Liver (tissue), 3 donors: ENCODE measurements around the gene ARHGAP40.

ENCODE experiments used
- RAD21 ChIP-seq, 2 donors: IDR thresholded peaks; 2 replicates each; pipeline ENCODE4 v1.6.1; 2016; ENCODE audit warnings: antibody characterized with exemption in 2 of 2, mild to moderate bottlenecking in 2 of 2
- SP1 ChIP-seq: IDR thresholded peaks from 2 replicates; pipeline ENCODE4 v1.6.1; 2018; ENCODE audit warnings: antibody characterized with exemption, mild to moderate bottlenecking
- TF ChIP-seq, protein P1 (sequence below): fragments of 150-350 bp; IDR thresholded peaks from 2 replicates; pipeline ENCODE4 v1.5.1; 2017; ENCODE audit warnings: improper control_type of control experiment, low read depth, low read length; ENCODE audit not compliant: missing input control
- TF ChIP-seq, protein P2 (sequence below): IDR thresholded peaks from 2 replicates; pipeline ENCODE4 v1.6.1; 2016; ENCODE audit warnings: antibody characterized with exemption
- TF ChIP-seq, protein P3 (sequence below): IDR thresholded peaks from 2 replicates; pipeline ENCODE4 v1.6.1; 2016; ENCODE audit warnings: antibody characterized with exemption
- donor health status: healthy.
- donor health status: healthy.

DNA sequence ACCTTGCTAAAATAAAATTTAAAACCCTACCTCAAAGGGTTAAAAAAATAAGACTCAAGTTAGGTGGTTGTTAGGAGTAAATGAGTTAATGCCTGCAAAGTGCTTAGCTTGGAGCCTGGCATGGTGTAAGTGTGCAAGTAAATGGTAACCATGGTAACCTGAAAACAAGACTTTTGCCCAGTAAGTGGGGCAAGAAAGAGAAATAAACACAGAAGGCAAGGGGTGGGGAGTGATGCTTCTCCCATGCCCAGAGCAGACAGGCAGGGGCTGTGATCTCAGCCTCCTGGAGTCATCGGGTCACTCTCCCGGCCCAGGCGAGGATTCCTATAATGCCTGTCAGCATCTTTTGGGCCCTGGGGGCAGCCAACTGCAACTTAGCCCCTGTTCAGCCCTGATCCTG, 63.5 kb downstream of the ARHGAP40 start:
- TF ChIP-seq, protein P1, sequence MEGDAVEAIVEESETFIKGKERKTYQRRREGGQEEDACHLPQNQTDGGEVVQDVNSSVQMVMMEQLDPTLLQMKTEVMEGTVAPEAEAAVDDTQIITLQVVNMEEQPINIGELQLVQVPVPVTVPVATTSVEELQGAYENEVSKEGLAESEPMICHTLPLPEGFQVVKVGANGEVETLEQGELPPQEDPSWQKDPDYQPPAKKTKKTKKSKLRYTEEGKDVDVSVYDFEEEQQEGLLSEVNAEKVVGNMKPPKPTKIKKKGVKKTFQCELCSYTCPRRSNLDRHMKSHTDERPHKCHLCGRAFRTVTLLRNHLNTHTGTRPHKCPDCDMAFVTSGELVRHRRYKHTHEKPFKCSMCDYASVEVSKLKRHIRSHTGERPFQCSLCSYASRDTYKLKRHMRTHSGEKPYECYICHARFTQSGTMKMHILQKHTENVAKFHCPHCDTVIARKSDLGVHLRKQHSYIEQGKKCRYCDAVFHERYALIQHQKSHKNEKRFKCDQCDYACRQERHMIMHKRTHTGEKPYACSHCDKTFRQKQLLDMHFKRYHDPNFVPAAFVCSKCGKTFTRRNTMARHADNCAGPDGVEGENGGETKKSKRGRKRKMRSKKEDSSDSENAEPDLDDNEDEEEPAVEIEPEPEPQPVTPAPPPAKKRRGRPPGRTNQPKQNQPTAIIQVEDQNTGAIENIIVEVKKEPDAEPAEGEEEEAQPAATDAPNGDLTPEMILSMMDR, result no peak
- TF ChIP-seq, protein P2, sequence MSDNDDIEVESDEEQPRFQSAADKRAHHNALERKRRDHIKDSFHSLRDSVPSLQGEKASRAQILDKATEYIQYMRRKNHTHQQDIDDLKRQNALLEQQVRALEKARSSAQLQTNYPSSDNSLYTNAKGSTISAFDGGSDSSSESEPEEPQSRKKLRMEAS, result no peak
- TF ChIP-seq SP1 (no peak), RAD21 (IDR thresholded peaks at IDR 0.05) (no peak)
- TF ChIP-seq, protein P3, sequence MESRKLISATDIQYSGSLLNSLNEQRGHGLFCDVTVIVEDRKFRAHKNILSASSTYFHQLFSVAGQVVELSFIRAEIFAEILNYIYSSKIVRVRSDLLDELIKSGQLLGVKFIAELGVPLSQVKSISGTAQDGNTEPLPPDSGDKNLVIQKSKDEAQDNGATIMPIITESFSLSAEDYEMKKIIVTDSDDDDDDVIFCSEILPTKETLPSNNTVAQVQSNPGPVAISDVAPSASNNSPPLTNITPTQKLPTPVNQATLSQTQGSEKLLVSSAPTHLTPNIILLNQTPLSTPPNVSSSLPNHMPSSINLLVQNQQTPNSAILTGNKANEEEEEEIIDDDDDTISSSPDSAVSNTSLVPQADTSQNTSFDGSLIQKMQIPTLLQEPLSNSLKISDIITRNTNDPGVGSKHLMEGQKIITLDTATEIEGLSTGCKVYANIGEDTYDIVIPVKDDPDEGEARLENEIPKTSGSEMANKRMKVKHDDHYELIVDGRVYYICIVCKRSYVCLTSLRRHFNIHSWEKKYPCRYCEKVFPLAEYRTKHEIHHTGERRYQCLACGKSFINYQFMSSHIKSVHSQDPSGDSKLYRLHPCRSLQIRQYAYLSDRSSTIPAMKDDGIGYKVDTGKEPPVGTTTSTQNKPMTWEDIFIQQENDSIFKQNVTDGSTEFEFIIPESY, result no peak
